Daoy (cell line): ENCODE results near the gene PRKCB. TPM values are rescaled to one million over a fixed set of nuclear protein-coding genes. Genes with fewer than 3 reads are reported as not detected.

ENCODE experiments used
- DNase-seq: peaks from one replicate; pipeline ENCODE4 v3.0.0-alpha.2; 2015; ENCODE audit warnings: low read depth
- total RNA-seq: library from RNA; depleted of rRNA; stranded (reverse); fragments of >200 nt; shearing (Covaris generic); gene quantifications from 2 replicates; pipeline ENCODE4 v1.2.3, GENCODE V29; 2014

Gene PRKCB
- total RNA-seq, 1 experiment from 2014 or later = 2.2 TPM

DNA sequence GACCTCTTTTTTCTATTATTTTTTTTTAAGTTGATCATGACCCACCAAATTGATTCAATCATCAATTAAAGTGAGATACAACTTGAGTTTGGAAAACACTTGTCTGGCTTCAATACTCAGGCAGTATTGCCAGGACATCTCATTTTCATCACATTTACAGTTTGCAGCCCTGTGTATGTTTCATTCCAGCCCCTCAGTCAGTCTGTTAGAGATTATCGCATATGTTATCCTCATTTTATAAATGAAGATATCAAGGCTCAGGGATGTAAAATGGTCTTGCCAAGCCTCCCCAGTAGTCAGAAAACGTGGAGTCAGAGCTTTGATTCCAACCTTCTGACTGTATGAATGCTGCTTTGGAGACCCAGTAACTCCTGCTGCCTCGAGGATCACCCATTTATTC lies 333.1 kb downstream of the PRKCB start:
- DNase-seq = no peak

DNA sequence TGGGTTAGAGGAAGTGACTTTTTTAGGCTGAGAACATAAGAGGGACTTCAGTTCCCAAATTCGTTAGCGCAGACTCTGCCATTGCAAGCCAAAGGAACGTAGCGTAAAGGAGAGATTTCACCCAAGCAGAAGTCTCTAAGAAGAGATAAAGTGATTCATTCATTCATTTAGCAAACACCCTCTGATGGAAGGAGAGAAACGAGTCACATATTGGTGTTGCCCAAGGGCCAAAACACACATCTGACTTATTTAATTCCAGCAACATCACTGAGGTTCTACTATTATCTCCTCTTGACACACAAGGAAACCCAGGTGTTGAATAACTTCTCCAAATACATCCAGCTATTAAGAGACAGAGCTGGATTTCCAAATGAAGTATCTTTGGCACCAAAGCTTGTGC lies 334.6 kb downstream of the PRKCB start:
- no peak for DNase-seq

DNA sequence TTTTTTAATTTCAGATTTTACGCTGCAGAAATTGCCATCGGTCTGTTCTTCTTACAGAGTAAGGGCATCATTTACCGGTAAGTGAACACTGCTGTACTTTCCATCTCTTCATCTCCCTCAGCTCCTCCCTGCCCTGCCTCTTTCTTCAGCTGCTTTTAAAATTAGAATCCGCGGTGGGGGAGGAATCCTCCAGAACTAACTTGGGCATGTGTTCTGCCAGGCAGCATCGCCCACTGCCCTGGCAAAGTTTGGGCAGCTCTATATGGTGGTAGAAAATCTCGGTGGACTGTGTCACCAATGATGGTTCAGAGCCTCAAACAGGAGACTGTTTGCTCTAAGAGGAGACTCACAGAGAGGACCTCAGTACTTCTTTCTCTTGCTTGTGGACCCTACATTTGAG lies 338.7 kb downstream of the PRKCB start:
- no peak for DNase-seq

DNA sequence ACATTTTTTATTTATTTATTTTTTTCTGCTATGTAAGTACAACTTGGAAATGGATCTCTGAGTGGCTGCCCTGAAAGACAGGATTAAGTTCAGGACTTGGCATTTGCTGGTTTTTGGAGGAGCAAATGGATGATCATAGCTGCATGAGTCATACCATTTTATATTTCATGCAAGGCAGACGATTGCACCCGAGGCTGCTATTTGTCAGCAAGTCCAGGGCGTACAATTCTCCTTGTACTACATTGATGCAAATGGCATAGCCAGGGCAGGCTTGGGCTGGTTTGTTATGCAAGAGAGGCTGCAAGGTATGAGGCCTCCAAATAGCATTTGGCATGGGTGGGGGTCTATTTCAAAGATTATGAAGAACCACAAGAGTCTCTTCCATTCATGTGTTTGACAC lies 339.2 kb downstream of the PRKCB start:
- no peak for DNase-seq

DNA sequence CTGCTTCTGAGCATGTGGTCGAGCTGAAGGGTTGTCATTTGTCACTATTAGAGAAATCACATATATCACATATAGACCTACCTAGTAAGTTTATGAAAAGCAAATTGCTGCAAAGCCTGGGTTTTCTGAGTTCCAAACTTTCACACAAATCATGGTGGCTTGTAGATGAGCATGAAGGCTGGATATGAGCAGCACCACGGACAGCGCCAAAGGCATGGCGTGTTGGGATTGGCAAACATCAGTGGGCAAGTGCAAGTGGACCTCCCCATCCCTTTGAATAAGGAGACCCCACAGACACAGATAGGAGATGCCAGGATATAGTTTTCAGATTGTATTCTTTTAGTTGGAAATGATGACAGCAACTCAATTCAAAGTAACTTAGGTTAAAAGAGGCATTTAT lies 342.7 kb downstream of the PRKCB start:
- peak; percentile 26 for DNase-seq

DNA sequence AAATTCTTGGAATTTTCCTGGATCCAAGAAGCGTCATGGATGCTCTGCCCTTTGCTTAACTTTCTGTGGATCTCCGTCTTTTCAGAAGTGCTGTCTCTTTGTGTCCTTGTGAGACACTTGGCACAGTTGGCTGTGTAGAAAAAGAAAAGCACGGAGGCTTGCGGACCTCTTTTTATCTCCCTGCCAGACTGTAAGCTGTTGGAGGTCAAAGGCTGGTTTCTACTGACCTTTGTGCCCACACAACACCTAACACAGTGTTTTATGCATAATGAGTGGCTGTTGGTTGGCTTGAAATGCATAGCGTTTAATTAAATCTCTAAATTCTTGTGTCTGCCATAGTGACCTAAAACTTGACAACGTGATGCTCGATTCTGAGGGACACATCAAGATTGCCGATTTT lies 344.7 kb downstream of the PRKCB start:
- no peak for DNase-seq

DNA sequence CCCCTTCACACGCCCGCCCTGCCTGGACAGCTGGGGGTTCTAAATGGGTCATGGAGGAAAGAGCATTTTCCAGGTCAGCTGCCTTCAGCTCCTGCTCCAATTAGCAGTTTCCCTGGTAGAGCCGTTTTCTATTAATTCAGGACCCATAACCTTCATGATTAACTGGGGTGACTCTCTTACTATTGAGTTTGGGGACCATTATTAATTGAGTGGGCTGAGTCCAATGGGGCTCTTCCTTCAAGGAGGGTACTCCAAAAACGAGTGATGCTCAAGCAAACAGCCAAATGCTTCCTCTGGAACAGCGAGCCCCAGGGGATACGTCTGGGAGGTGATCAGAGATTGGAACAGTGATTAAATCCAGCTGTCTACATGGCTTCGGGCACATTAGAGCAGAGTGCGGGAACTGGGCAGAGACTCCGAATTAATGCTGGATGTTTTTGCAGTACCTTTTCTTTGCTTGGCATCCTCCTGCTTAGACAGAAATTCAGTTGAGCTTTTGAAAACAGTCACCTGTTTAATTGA lies 352.3 kb downstream of the PRKCB start:
- no peak for DNase-seq

DNA sequence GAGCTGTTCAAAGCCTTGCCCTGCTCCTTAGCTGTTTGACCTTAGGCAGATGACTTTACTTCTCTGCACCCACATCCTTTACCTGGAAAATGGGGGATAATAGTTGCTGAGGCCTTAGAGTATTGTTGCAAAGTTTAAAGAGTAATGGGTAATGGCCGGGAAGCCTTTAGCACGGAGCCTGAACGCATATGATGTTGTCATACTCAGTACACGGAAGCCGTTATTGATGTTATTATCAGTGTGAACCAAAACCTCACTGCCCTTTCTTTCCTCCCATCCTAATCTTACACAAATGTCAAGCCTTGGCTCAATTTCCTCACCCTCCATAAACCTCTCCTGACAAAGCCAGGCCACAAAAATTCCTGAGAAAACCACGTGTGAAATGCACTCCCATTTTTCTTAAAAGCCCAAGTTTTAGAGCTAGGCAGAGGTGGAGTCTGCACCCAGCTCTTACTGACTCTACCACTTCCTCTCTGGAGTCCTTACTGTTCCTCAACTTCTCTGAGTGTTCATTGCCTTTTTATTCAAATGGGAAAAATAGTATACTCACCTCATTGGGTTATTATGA lies 353.1 kb downstream of the PRKCB start:
- DNase-seq = no peak

DNA sequence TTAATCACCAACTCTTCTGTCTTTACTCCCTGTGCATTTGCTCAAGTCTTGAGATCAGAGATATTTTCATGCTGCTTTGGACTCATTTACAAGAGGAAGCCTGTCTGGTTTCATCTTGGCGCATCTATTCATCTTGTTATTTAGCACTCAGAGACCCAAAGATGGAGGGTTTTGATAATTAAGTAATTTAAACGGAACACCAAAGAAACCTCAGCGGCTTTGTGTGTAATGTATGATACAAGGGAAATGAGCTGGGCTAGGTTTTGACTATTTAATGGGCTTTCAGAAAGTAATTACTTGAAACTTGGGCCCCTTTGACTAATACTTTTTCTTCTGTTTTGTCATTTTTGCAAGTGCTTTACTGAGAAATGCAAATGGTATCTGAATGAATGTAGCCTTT lies 354.2 kb downstream of the PRKCB start:
- no peak for DNase-seq

DNA sequence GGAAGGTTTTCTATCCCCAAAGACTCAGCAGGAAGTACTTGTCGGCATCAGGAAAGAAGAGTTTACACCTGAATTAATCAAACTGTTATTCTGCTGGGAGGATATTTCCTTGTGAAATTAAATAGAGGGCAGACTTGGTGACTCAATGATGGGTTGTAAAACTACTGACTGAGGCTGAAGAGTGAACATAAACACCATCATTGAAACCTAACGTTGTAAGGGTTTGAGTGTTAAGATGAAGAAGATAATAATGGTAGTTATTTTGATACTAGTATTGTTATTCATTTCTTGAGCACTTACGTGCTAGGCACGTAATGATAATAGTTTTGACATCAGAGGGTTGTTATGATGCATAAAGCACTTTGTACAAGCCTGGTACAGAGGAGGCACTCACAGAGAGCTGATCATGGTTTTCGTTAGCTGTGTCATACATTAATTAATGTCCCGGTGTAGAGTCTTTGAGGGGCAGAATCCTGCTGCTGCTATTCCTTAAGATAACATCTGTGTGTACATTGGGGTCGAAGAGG lies 356.2 kb downstream of the PRKCB start:
- DNase-seq = no peak

DNA sequence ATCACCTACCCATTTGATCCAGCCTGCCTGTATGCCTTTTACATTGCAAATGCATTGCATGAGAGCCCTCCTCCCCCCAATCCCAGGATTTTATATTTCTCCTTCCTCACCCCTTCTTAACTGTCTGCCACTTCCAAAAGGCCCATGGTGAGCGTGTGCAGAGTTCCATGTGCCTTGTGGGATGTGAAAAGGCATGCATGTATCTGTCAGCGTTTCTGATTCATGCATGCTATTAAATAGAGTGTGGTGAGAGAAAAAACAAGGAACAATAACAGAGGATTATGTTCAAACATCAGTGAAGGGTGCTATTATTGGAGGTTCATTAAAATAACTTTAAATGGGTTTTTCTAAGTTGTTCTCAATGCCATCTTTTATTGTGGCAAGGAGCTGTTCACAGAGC lies 359.4 kb downstream of the PRKCB start:
- no peak for DNase-seq

DNA sequence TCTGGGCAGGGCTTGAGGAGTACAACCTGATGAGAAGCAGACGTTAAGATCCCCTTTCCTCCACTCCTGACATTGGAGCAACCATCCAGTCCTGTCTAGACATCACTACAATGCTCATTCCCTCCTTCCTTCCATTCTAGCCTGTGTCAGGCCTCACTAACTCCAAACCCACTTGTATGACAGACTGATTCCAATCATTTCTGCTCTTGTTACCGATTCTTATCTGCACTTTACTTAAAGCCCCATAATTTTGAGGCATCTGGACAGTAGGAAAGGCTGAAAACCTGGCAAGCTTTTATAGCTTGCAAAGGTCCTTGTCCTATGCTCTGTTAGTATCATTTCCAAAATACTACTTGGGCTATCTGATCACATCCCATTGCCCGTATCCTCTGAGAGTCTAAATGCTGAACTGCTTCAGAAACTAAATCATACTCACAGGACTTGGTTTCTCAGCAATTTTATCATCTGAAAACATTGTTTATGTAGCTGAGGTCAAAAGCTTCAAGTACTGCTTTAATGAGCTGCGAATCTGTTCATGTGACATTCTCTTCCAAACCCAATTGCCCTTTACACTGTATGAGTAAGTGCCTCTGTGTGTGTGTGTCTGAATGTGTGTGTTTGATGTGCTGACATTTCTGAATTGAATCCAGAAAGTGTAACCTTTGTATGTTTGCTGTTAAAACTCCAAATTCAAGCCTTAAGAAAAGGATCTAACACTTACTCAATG lies 363.2 kb downstream of the PRKCB start:
- DNase-seq = no peak

DNA sequence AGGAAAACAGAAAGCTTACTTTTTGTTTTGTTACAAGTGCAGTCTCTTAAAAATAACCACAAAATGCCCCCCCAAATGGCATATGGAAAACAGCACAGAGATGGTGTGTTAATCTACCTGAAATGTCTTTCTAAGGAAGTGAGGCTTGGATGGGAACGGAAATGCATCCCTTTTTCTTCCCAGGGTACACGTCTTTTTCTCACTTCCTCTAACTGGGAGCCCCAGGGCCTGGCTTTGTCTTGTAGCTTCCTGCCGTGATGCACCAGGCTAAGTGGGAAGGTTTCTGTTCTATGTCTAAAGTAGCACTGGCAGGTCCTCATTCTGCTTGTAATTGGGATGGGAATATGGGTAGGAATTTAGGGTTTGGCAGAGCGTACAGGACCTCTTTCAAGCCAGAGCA lies 367.9 kb downstream of the PRKCB start:
- no peak for DNase-seq

DNA sequence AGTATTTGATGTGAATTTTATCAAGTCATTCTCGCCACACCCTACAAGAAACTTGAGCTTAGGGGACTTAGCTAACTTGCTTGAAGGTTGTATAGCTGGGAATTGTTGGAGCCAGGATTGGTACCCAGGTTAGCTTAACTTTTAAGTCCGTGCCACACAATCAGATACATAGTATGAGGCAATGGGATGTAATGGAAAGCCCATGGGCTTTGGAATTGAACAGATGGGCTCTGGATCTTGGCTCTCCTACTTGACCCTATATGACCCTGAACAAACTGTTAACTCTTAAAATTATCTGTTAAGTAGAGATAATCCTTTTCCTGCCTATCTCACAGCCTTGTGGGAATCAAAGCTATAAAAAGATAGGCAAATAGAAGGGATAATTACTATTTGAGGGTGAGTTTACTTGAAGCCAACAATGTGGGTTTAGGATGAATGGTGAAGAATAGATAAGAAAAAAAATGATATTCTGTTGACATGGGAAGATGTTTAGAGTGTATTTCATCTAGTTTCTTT lies 368.4 kb downstream of the PRKCB start:
- no peak for DNase-seq

DNA sequence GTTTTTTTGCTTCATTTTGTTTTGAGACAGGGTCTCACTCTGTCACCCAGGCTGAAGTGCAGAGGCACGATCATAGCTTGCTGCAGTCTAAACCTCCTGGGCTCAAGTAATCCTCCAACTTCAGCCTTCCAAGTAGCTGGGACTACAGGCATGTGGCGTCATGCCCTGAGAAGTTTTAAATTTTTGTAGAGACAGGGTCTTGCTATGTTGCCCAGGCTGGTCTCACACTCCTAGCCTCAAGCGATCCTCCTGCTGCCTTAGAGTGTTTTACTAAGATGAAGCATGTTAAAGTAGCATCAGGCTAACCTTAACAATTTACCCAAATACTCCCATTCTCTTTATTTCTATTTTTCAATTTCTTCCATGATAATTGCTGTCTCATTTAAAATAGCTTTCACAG lies 371.1 kb downstream of the PRKCB start:
- DNase-seq = no peak

DNA sequence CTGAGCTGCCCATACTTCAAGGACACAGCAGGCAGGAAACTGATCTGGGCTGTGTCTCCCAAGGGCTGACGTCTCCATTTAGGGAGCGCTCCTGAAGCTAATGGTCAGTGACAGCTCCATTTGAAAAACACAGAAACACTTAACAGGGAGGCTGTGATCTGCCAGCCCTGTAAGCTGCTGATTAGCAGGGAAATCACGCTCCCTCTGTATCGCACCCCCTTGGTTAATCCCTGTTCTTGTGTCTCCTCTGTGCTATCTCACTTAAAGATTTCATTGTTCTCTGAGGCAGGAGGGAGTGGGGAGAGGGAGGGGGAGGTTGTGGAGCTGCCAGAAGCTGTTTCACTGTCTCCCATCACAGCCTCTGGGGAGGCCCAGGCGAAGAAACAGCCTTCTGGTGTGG lies 372.9 kb downstream of the PRKCB start:
- no peak for DNase-seq

DNA sequence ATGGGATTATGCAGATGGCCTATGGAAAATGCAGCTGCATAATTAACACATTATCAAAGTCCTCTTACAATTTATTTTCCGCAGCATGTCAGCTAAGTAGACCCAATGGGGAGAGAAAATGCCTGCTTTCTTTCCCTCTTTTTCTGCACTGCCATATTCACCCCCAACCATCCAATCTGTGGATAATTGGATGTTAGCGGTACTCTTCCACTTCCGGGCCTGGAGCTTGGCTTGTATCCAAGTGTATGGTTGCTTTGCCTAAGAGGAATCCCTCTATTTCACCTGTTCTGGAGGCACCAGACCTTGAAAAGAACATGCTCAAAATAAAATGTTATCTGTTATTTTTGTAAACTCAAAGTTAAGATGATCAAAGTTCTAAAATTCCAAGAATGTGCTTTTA lies 379.2 kb downstream of the PRKCB start:
- DNase-seq = peak; percentile 10

DNA sequence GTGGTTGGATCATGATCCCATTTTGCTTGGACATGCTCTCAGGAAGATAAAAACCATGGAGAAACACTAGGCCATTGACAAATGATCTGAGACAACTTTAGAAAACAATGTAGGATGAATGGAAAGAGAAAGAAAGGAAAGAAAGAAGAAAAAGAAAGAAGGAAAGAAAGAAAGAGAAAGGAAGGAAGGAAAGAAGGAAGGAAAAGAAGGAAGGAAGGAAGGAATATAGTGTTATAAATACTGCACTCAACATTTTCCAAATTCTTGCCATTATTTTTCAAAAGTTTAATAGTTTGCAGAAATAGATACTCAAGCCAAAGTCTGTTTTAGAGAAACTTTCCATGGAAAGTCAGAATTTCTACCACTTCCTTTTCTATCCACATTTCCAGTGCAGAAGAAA lies 381.2 kb downstream of the PRKCB start:
- no peak for DNase-seq

DNA sequence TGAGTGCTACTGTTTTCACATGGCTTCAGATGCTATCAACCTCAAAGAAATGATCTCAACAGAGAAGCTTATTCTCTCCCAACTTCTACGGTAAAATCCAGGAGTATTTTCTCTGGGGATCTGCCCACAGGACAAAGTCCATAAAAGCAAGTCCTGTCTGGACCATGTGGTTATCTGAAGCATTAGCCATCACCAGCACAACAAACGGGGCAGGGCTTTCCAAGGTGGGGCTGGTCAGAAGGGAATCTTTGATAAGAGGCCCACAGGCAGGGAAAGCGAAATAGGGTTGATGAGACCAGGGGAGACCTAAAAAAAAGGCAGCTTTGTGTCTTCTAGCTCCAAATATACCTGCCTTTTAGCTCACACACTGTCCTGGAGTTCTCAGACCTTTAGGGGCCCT lies 381.7 kb downstream of the PRKCB start:
- DNase-seq = no peak

DNA sequence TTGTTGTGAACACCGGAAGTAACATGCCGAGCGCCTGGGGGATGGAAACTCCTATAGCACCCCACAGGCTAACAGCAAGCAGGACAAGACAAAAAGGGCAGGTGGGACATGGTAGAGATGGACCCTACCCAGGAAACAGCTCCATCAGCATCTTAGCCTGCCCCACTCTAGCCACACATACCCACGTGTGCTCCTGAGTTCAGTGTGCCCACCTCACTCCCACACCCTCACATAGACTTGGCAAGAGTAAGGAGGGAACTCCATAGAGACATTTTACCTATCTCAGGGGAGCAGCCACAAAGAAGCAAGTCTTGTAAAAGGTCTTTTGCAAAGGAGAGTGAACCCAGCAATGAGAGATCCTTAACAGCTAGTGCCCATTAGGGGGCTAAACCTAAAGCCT lies 382.5 kb downstream of the PRKCB start:
- no peak for DNase-seq

DNA sequence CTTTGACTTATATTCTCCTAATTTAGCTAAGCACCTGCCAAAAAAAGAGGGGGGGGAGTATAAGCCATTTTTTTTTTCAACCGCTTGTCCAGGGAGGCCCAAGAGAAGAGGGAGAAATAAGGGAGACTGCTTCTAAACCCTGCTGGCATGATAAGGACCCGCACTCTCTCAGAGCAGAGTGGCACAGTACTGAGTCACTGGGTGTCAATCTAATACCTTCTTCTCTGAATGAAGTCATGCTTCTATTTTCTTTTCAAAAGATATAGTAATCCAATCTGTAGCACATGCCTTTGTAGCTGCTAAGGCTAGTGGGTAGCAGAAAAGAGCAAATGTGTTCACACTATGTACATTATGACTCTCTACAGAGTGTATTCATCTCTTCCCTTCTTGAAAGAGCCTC lies 385.4 kb downstream of the PRKCB start:
- DNase-seq = no peak

DNA sequence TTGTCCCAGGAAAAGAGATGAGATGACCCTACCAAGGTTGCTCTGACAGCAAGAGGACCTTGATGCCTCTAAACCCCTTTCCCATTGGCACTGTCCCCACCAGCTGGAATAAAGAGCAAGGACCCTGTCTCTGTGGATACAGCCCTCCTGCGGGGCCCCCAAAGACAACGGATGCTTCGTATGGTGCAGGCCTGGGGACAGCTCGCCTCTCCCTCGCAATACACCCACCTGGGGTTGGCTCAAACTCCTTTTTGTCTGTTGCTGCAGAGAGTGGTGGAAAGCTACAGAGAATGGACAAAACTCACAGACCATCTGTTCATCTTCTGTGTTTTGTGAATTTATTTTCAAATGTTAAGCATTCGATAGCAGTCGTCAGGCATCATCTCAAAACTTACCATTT lies 392.7 kb downstream of the PRKCB start:
- DNase-seq = no peak

DNA sequence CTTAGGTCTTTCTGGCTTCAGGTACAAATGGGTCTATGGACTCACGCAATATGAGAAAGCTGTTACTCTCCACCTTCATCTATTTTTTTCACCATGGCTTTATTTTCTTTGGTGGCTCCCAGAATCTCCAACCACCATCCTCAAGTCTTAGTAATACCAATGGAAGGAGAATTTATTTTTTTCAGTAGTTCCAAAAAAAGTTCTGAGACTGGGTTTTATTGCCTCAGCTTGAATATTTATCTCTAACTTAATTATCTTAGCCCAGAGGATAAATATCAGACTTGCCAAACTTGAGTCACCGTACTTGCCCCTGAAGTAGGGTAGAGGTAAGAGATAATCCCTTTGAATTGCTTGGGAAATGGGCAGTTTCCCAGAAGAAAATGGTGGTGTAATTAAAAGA lies 397.2 kb downstream of the PRKCB start:
- peak; percentile 13 for DNase-seq
